H1 (cell line): ENCODE measurements around the gene PTPRH. TPM values are rescaled to one million over a fixed set of nuclear protein-coding genes. Genes with fewer than 3 reads are reported as not detected.

Experiments used
- CTCF ChIA-PET: fragments of 300-600 bp; sonication (Branson Sonifier 250); formaldehyde crosslinking; loops from one replicate; lab custom pipeline; 2021; ENCODE audit not compliant: partially characterized antibody; lab: Charles Lee
- POLR2A ChIA-PET: fragments of 300-600 bp; sonication (Branson Sonifier 250); formaldehyde crosslinking; loops from one replicate; lab custom pipeline; 2021; ENCODE audit warnings: inconsistent platforms; ENCODE audit not compliant: partially characterized antibody; lab: Charles Lee
- DNase-seq, 2 experiments: peaks; one replicate each; pipeline versions ENCODE4 v3.0.0 to v3.0.0-alpha.2; 2010 to 2022; ENCODE audit warnings: low spot score in 2 of 2, low read depth in 1 of 2, mixed read lengths in 1 of 2
- FAIRE-seq: peaks from 2 replicates; lab custom pipeline; 2011; peaks lifted over from hg19 to GRCh38; lab: Jason Lieb, UNC
- H2AFZ ChIP-seq: 2 replicates; pipeline ENCODE4 v1.8.1; 2012; ENCODE audit warnings: low read length, inconsistent platforms
- H2AK5ac ChIP-seq: 2 replicates; pipeline ENCODE4 v1.6.1; 2013; ENCODE audit warnings: low read depth, low read length
- H2BK120ac ChIP-seq: replicated peaks from 2 replicates; pipeline ENCODE3; 2013; ENCODE audit warnings: low read depth, low read length, inconsistent platforms
- H2BK12ac ChIP-seq: 2 replicates; pipeline ENCODE4 v1.6.1; 2013; ENCODE audit warnings: low read depth, low read length
- H2BK15ac ChIP-seq: 2 replicates; pipeline ENCODE4 v1.6.1; 2013; ENCODE audit warnings: low read length
- H2BK20ac ChIP-seq: 2 replicates; pipeline ENCODE4 v1.6.1; 2013; ENCODE audit warnings: low read length
- H2BK5ac ChIP-seq: 2 replicates; pipeline ENCODE4 v1.6.1; 2013; ENCODE audit warnings: low read depth, low read length
- H3K14ac ChIP-seq: 2 replicates; pipeline ENCODE4 v1.6.1; 2013; ENCODE audit warnings: inconsistent platforms; ENCODE audit not compliant: insufficient read length
- H3K18ac ChIP-seq: 2 replicates; pipeline ENCODE4 v1.6.1; 2013; ENCODE audit warnings: low read length; ENCODE audit errors: extremely low read depth
- H3K23ac ChIP-seq: 2 replicates; pipeline ENCODE4 v1.6.1; 2013; ENCODE audit warnings: inconsistent platforms; ENCODE audit not compliant: insufficient read length
- H3K23me2 ChIP-seq: 2 replicates; pipeline ENCODE4 v1.6.1; 2013; ENCODE audit warnings: low read depth, low read length
- H3K27ac ChIP-seq: 2 replicates; pipeline ENCODE4 v1.6.1; 2011; ENCODE audit warnings: low read depth, low read length, inconsistent platforms
- H3K27me3 ChIP-seq, 4 experiments: replicated peaks in 1 of 4; 1 replicate in 1 of 4; 2 replicates in 3 of 4; pipeline versions ENCODE4 v1.6.1 to v1.8.1; 2011 to 2013; ENCODE audit warnings: low read length in 3 of 4, mild to moderate bottlenecking in 3 of 4, inconsistent platforms in 2 of 4, mixed read lengths in 2 of 4, moderate library complexity in 1 of 4; ENCODE audit not compliant: control insufficient read depth in 3 of 4, insufficient read depth in 3 of 4; ENCODE audit errors: extremely low read depth in 1 of 4
- H3K36me3 ChIP-seq, 4 experiments: 2 replicates each; pipeline versions ENCODE4 v1.6.1 to v1.8.1; 2011 to 2013; ENCODE audit warnings: mild to moderate bottlenecking in 4 of 4, low read length in 3 of 4, moderate library complexity in 2 of 4, control low read depth in 1 of 4, inconsistent platforms in 1 of 4; ENCODE audit not compliant: insufficient read depth in 4 of 4, control insufficient read depth in 2 of 4
- H3K4ac ChIP-seq: replicated peaks from 2 replicates; pipeline ENCODE3; 2013; ENCODE audit warnings: low read length, low read depth, mixed read lengths, inconsistent platforms; ENCODE audit not compliant: insufficient read length
- H3K4me1 ChIP-seq, 4 experiments: replicated peaks in 1 of 4; 1 replicate in 1 of 4; 2 replicates in 3 of 4; pipeline versions ENCODE4 v1.6.1 to v1.8.1; 2011 to 2013; ENCODE audit warnings: low read length in 3 of 4, inconsistent platforms in 2 of 4, mixed read lengths in 1 of 4; ENCODE audit not compliant: insufficient read depth in 4 of 4, control insufficient read depth in 3 of 4
- H3K4me2 ChIP-seq, 2 experiments: 2 replicates each; pipeline versions ENCODE4 v1.6.1 to v1.8.1; 2011 to 2013; ENCODE audit warnings: low read depth in 2 of 2, low read length in 2 of 2, control low read depth in 1 of 2, inconsistent platforms in 1 of 2, mild to moderate bottlenecking in 1 of 2; ENCODE audit not compliant: insufficient read depth in 1 of 2
- H3K4me3 ChIP-seq, 4 experiments: fragments of 200-600, 300-600 bp in 1 of 4; sonication (generic), shearing (Covaris generic), sonication (Bioruptor Twin) in 1 of 4; 2 replicates each; pipeline versions ENCODE4 v1.5.1 to v1.8.1; 2011 to 2016; ENCODE audit warnings: low read length in 4 of 4, low read depth in 3 of 4, control low read depth in 2 of 4, inconsistent platforms in 2 of 4, mild to moderate bottlenecking in 2 of 4, mixed read lengths in 1 of 4, moderate library complexity in 1 of 4; ENCODE audit not compliant: insufficient read depth in 2 of 4; ENCODE audit errors: extremely low read depth in 1 of 4
- H3K56ac ChIP-seq: replicated peaks from 2 replicates; pipeline ENCODE3; 2013; ENCODE audit warnings: low read depth, mild to moderate bottlenecking, mixed read lengths, low read length, inconsistent platforms; ENCODE audit not compliant: insufficient read length
- H3K79me1 ChIP-seq: 2 replicates; pipeline ENCODE4 v1.6.1; 2013; ENCODE audit warnings: low read depth, low read length, control low read depth
- H3K79me2 ChIP-seq, 2 experiments: 2 replicates each; pipeline versions ENCODE4 v1.6.1 to v1.8.1; 2012 to 2013; ENCODE audit warnings: low read length in 2 of 2, mild to moderate bottlenecking in 2 of 2, inconsistent platforms in 1 of 2; ENCODE audit not compliant: insufficient read depth in 2 of 2, control insufficient read depth in 1 of 2
- H3K9ac ChIP-seq, 4 experiments: replicated peaks in 1 of 4; 1 replicate in 1 of 4; 2 replicates in 3 of 4; pipeline versions ENCODE4 v1.6.1 to v1.8.1; 2011 to 2013; ENCODE audit warnings: low read depth in 3 of 4, low read length in 3 of 4, control low read depth in 2 of 4, mild to moderate bottlenecking in 2 of 4, moderate library complexity in 2 of 4, inconsistent platforms in 1 of 4; ENCODE audit errors: extremely low read depth in 1 of 4
- H3K9me3 ChIP-seq, 2 experiments: 2 replicates each; pipeline versions ENCODE4 v1.6.1 to v1.8.1; 2012 to 2013; ENCODE audit warnings: mild to moderate bottlenecking in 2 of 2, moderate library complexity in 2 of 2, control low read depth in 1 of 2, inconsistent platforms in 1 of 2, low read depth in 1 of 2, low read length in 1 of 2, mixed read lengths in 1 of 2; ENCODE audit not compliant: insufficient read depth in 2 of 2
- H4K20me1 ChIP-seq, 2 experiments: replicated peaks in 1 of 2; 2 replicates each; pipeline versions ENCODE3 to v1.8.1; 2011 to 2013; ENCODE audit warnings: inconsistent platforms in 2 of 2, low read length in 2 of 2, mild to moderate bottlenecking in 1 of 2; ENCODE audit not compliant: insufficient read depth in 2 of 2, control insufficient read depth in 1 of 2
- H4K5ac ChIP-seq: 2 replicates; pipeline ENCODE4 v1.6.1; 2013; ENCODE audit warnings: low read length, low read depth, mixed read lengths, inconsistent platforms; ENCODE audit not compliant: insufficient read length
- H4K8ac ChIP-seq: 2 replicates; pipeline ENCODE4 v1.8.0; 2013; ENCODE audit warnings: mild to moderate bottlenecking, moderate library complexity, low read length, inconsistent platforms; ENCODE audit not compliant: insufficient read depth; ENCODE audit errors: extremely low read depth
- H4K91ac ChIP-seq: replicated peaks from 2 replicates; pipeline ENCODE3; 2013; ENCODE audit warnings: low read length, mixed read lengths, inconsistent platforms; ENCODE audit not compliant: insufficient read length
- ASH2L ChIP-seq: fragments of 200-600, 300-600 bp; sonication (generic); IDR thresholded peaks from one replicate; pipeline ENCODE4 v1.7.1; 2017; ENCODE audit warnings: low read length
- FOSL1 ChIP-seq: IDR thresholded peaks from 2 replicates; pipeline ENCODE4 v1.6.1; 2011; ENCODE audit warnings: mild to moderate bottlenecking, low read depth, low read length, moderate library complexity; ENCODE audit not compliant: insufficient read depth
- KDM4A ChIP-seq: IDR thresholded peaks from one replicate; pipeline ENCODE4 v1.7.1; 2012; ENCODE audit warnings: low read depth, mild to moderate bottlenecking, moderate library complexity, low read length, inconsistent platforms; ENCODE audit not compliant: severe bottlenecking
- MAFK ChIP-seq: IDR thresholded peaks from 2 replicates; pipeline ENCODE4 v1.6.1; 2012; ENCODE audit warnings: low read depth, mild to moderate bottlenecking, improper control_type of control experiment, low read length
- WGBS, 2 experiments: shearing (Covaris generic) in 1 of 2; methylation state at CpG; one replicate each; pipeline versions ENCODE4 v1.1.6 to v1.1.7; 2013 to 2015; ENCODE audit warnings: low lambda C conversion rate in 2 of 2, mixed read lengths in 2 of 2, inconsistent platforms in 1 of 2, low coverage in 1 of 2, missing lambda C conversion rate in 1 of 2; ENCODE audit not compliant: insufficient replicate concordance in 2 of 2, insufficient coverage in 1 of 2, insufficient read length in 1 of 2; ENCODE audit errors: extremely low coverage in 1 of 2, missing lambda C conversion rate in 1 of 2; 5-methylcytosine and 5-hydroxymethylcytosine counted together
- polyA plus RNA-seq, 7 experiments: library from polyadenylated mRNA; depleted of rRNA in 3 of 7; stranded (reverse) in 5 of 7; unstranded in 2 of 7; fragments of >200 nt in 5 of 7; fragments of 200-250 nt in 2 of 7; gene quantifications; 1 replicate in 5 of 7; 2 replicates in 1 of 7; 4 replicates in 1 of 7; pipeline versions ENCODE4 v1.2.1 to v1.2.3, GENCODE V29; 2011 to 2013; ENCODE audit warnings: missing spikeins in 2 of 7, mixed read lengths in 2 of 7
- total RNA-seq: library from RNA; stranded (reverse); fragmentation: NEBNext Ultra II Directional; extraction: Animal tissue kit (Norgen Biotek cat#: 25700); gene quantifications from 2 replicates; pipeline ENCODE4 v1.2.1, GENCODE V29; 2021

Gene PTPRH
- total and polyA plus RNA-seq, 2 of the 8 experiments (the other 6 are each of a cell fraction or from before 2014, with no cell fraction given), result 0.30 to 0.39 TPM

- peaks cover 0 to under 1% of the 10 kb centered on the region in 2 experiments; a peak in 1 of 4 replicates for H3K9me3 ChIP-seq
- no peak within 1 kb of the TSS for H3K23ac ChIP-seq
Observed at GRCh38 chr19:55157064-55157908, 52.0 kb downstream of the PTPRH start, which contains the start of gene TNNI3. Gene TNNI3, minus strand, starts transcription at chr19:55157732. Its CDS starts 143 bp downstream, at chr19:55157589.

More at GRCh38 chr19:55157064-55157908, 52.0 kb downstream of the PTPRH start, which contains the start of gene TNNI3:
- H3K14ac ChIP-seq, result no peak within 1 kb of the TSS
- DNase-seq (no peak), FAIRE-seq (no peak)
- peak within 1 kb of the TSS; percentile 88; the same call in 1 of the 2 replicates for H2BK15ac ChIP-seq
- ChIA-PET POLR2A (interaction anchor here (0.7 to 3.2 kb wide), 2 partner anchors 8 to 10 kb away, joined by 3 to 19 read pairs; partner anchors contain the start of gene TNNT1), CTCF (interaction anchor here (0.6 to 5.3 kb wide), 8 partner anchors 10 to 257 kb away, joined by 3 to 118 read pairs (median 3); partner anchors contain the start of gene DNAAF3)
- H3K79me2 ChIP-seq, result no peaks in the 10 kb centered on the region
- peak within 1 kb of the TSS; percentile 53 to 67 (median 66) for H3K4me3 ChIP-seq
- H2BK120ac ChIP-seq, result no peak within 1 kb of the TSS
- peak within 1 kb of the TSS; percentile 61; the same call in 1 of the 2 replicates for H2BK5ac ChIP-seq
- H2AK5ac ChIP-seq, result no peak within 1 kb of the TSS
- peak within 1 kb of the TSS; percentile 87 for H3K18ac ChIP-seq
- peak within 1 kb of the TSS; percentile 47; the same call in 1 of the 2 replicates for H2AFZ ChIP-seq
- H2BK12ac ChIP-seq, result no peak within 1 kb of the TSS
- H4K91ac ChIP-seq, result peak within 1 kb of the TSS; percentile 8
- no peak within 1 kb of the TSS for H3K56ac ChIP-seq
- H4K20me1 ChIP-seq, result no peaks in the 10 kb centered on the region
- no peak within 1 kb of the TSS; a peak in 1 of 7 replicates for H3K9ac ChIP-seq
- H3K4me1 ChIP-seq, result peaks cover 3 to 25% (median 9%) of the 10 kb centered on the region in 4 experiments
- no peak within 1 kb of the TSS for H2BK20ac ChIP-seq
- no peak for TF ChIP-seq FOSL1
- TF ChIP-seq MAFK, result no peak
- TF ChIP-seq ASH2L, result no peak
- peak; percentile 7 for TF ChIP-seq KDM4A
- H4K5ac ChIP-seq, result no peak within 1 kb of the TSS
- H4K8ac ChIP-seq, result 0 out of 2 replicates have a peak within 1 kb of the TSS, but pooled peaks have one; percentile 19
- peaks cover 10% of the 10 kb centered on the region; the same call in 1 of the 2 replicates for H3K23me2 ChIP-seq
- H3K79me1 ChIP-seq, result peaks cover 3% of the 10 kb centered on the region; the same call in 1 of the 2 replicates
- H3K36me3 ChIP-seq, result peaks cover 0 to 3% (median 0%) of the 10 kb centered on the region in 4 experiments; a peak in 1 of 8 replicates
- H3K4me2 ChIP-seq, result peak within 1 kb of the TSS; percentile 82 to 94
- peaks cover 5 to 14% (median 13%) of the 10 kb centered on the region in 4 experiments; a peak in 6 of 7 replicates for H3K27me3 ChIP-seq
- H3K4ac ChIP-seq, result no peak within 1 kb of the TSS
- WGBS, 2 experiments, result 61% methylated on average over 34 of the region's 39 CpGs; no CpG with 5 or more reads in 1 of the 2 experiments
- no peak within 1 kb of the TSS for H3K27ac ChIP-seq
